SK-N-SH (cell line): Measurements from ENCODE around the gene CBFA2T3. TPM values are rescaled to one million over a fixed set of nuclear protein-coding genes. Genes with fewer than 3 reads are reported as not detected.

ENCODE experiments used
- CTCF ChIA-PET: fragments of 300-600, 350-600 bp; formaldehyde crosslinking; extraction: SDS; loops from one replicate; lab custom pipeline; 2021; lab: Yijun Ruan, JAX
- POLR2A ChIA-PET: fragments of 350-600 bp; sonication (Branson Sonifier 250); formaldehyde crosslinking; extraction: SDS; loops from one replicate; lab custom pipeline; 2020; ENCODE audit warnings: antibody characterized with exemption, inconsistent platforms; lab: Yijun Ruan, JAX
- DNase-seq: peaks from one replicate; pipeline ENCODE4 v3.0.0; 2012
- H2AFZ ChIP-seq: fragments of 200-600 bp; sonication (generic); 2 replicates; pipeline ENCODE4 v1.8.1; 2016; ENCODE audit warnings: antibody characterized with exemption, mild to moderate bottlenecking, low read depth
- H3F3A ChIP-seq: fragments of 200-600 bp; sonication (generic); replicated peaks from 2 replicates; pipeline ENCODE3; 2016; ENCODE audit warnings: antibody characterized with exemption, mild to moderate bottlenecking; ENCODE audit not compliant: insufficient read depth
- H3K27ac ChIP-seq, 2 experiments: fragments of 200-500 bp in 1 of 2; fragments of 200-600 bp in 1 of 2; sonication (Bioruptor generic) in 1 of 2; sonication (generic), shearing (Covaris generic) in 1 of 2; 2 replicates each; pipeline versions ENCODE4 v1.5.1 to v1.6.1; 2014 to 2016; ENCODE audit warnings: low read depth in 2 of 2, inconsistent platforms in 1 of 2, low read length in 1 of 2, mild to moderate bottlenecking in 1 of 2, mixed read lengths in 1 of 2
- H3K27me3 ChIP-seq: fragments of 200-600 bp; sonication (generic), shearing (Covaris generic); 2 replicates; pipeline ENCODE4 v1.6.1; 2016; ENCODE audit warnings: mixed run types; ENCODE audit not compliant: insufficient read depth
- H3K36me3 ChIP-seq, 2 experiments: fragments of 200-500 bp in 1 of 2; fragments of 200-600 bp in 1 of 2; sonication (Bioruptor generic) in 1 of 2; sonication (generic) in 1 of 2; replicated peaks in 1 of 2; 2 replicates each; pipeline versions ENCODE3 to v1.5.1; 2014 to 2016; ENCODE audit warnings: low read length in 1 of 2, mild to moderate bottlenecking in 1 of 2; ENCODE audit not compliant: insufficient read depth in 2 of 2, control insufficient read depth in 1 of 2
- H3K4me1 ChIP-seq, 2 experiments: fragments of 200-500 bp in 1 of 2; fragments of 200-600 bp in 1 of 2; sonication (Bioruptor generic) in 1 of 2; sonication (generic), shearing (Covaris generic) in 1 of 2; 2 replicates each; pipeline versions ENCODE4 v1.5.1 to v1.6.1; 2014 to 2016; ENCODE audit warnings: low read depth in 1 of 2, low read length in 1 of 2, mixed run types in 1 of 2; ENCODE audit not compliant: insufficient read depth in 2 of 2, control insufficient read depth in 1 of 2
- H3K4me2 ChIP-seq: fragments of 200-600 bp; sonication (generic), shearing (Covaris generic); 2 replicates; pipeline ENCODE4 v1.6.1; 2017; ENCODE audit warnings: mixed run types
- H3K4me3 ChIP-seq, 2 experiments: fragments of 200-500 bp in 1 of 2; fragments of 200-600 bp in 1 of 2; sonication (Bioruptor generic) in 1 of 2; sonication (generic), shearing (Covaris generic) in 1 of 2; 2 replicates each; pipeline versions ENCODE4 v1.5.1 to v1.8.1; 2014 to 2016; ENCODE audit warnings: low read depth in 2 of 2, inconsistent platforms in 1 of 2, low read length in 1 of 2, mild to moderate bottlenecking in 1 of 2, mixed read lengths in 1 of 2, moderate library complexity in 1 of 2
- H3K79me2 ChIP-seq: fragments of 200-600 bp; sonication (generic); 2 replicates; pipeline ENCODE4 v1.8.1; 2017; ENCODE audit warnings: mild to moderate bottlenecking; ENCODE audit not compliant: insufficient read depth
- H3K9ac ChIP-seq: fragments of 200-600 bp; sonication (generic); 2 replicates; pipeline ENCODE4 v1.6.1; 2017; ENCODE audit warnings: mixed run types
- H3K9me2 ChIP-seq: fragments of 200-600 bp; sonication (generic); 2 replicates; pipeline ENCODE4 v1.6.1; 2017; ENCODE audit warnings: mixed run types
- H3K9me3 ChIP-seq: fragments of 200-600 bp; sonication (generic); 2 replicates; pipeline ENCODE4 v1.6.1; 2017; ENCODE audit warnings: mixed run types, mild to moderate bottlenecking, moderate library complexity
- H4K20me1 ChIP-seq: fragments of 200-600 bp; sonication (generic); 2 replicates; pipeline ENCODE4 v1.6.1; 2017; ENCODE audit warnings: mild to moderate bottlenecking, mixed run types; ENCODE audit not compliant: insufficient read depth
- CHD2 ChIP-seq: fragments of 150-350 bp; IDR thresholded peaks from 2 replicates; pipeline ENCODE4 v1.6.1; 2018; ENCODE audit warnings: low read length; ENCODE audit not compliant: partially characterized antibody
- ELF1 ChIP-seq: IDR thresholded peaks from 2 replicates; pipeline ENCODE4 v1.4.0; 2012
- EZH2phosphoT487 ChIP-seq: fragments of 200-600 bp; sonication (generic); IDR thresholded peaks from 2 replicates; pipeline ENCODE4 v1.6.1; 2017; ENCODE audit warnings: low read depth, mixed run types, mild to moderate bottlenecking, antibody characterized with exemption, moderate library complexity, borderline replicate concordance
- FOSL2 ChIP-seq: IDR thresholded peaks from 2 replicates; pipeline ENCODE4 v1.4.0; 2012; ENCODE audit warnings: low read depth, mild to moderate bottlenecking, moderate library complexity, borderline replicate concordance
- FOXJ3 ChIP-seq: sonication (generic); formaldehyde crosslinking; IDR thresholded peaks from 2 replicates; pipeline ENCODE4 v1.5.1; 2020; ENCODE audit warnings: mild to moderate bottlenecking, missing genetic modification reagents
- FOXM1 ChIP-seq: IDR thresholded peaks from 2 replicates; pipeline ENCODE4 v1.4.0; 2012; ENCODE audit warnings: low read depth, mild to moderate bottlenecking
- GABPA ChIP-seq: IDR thresholded peaks from 2 replicates; pipeline ENCODE4 v1.4.0; 2012; ENCODE audit warnings: low read depth, mild to moderate bottlenecking
- MAX ChIP-seq: IDR thresholded peaks from 2 replicates; pipeline ENCODE4 v1.4.0; 2012; ENCODE audit warnings: low read depth
- MEF2A ChIP-seq: IDR thresholded peaks from 2 replicates; pipeline ENCODE4 v1.4.0; 2012; ENCODE audit warnings: low read depth, borderline replicate concordance
- MXI1 ChIP-seq: IDR thresholded peaks from 2 replicates; pipeline ENCODE4 v1.6.1; 2012; ENCODE audit warnings: mild to moderate bottlenecking, low read depth, low read length, improper control_type of control experiment
- NRF1 ChIP-seq: IDR thresholded peaks from 2 replicates; pipeline ENCODE4 v1.6.1; 2012; ENCODE audit warnings: low read depth, mild to moderate bottlenecking, low read length
- REST ChIP-seq: IDR thresholded peaks from 2 replicates; pipeline ENCODE4 v1.6.1; 2012; ENCODE audit warnings: mild to moderate bottlenecking, low read depth, low read length, moderate library complexity
- SIN3A ChIP-seq: IDR thresholded peaks from 2 replicates; pipeline ENCODE4 v1.6.1; 2012; ENCODE audit warnings: low read depth, mild to moderate bottlenecking, low read length, moderate library complexity, borderline replicate concordance
- USF2 ChIP-seq: fragments of 150-350 bp; IDR thresholded peaks from 2 replicates; pipeline ENCODE4 v1.6.1; 2017; ENCODE audit warnings: antibody characterized with exemption, low read length, low read depth, borderline replicate concordance
- ZBTB33 ChIP-seq: IDR thresholded peaks from 2 replicates; pipeline ENCODE4 v1.4.0; 2012; ENCODE audit warnings: low read depth, borderline replicate concordance
- WGBS: methylation state at CpG from one replicate; pipeline ENCODE4 v1.1.6; 2017; ENCODE audit warnings: low lambda C conversion rate; 5-methylcytosine and 5-hydroxymethylcytosine counted together
- polyA plus RNA-seq, 3 experiments: library from polyadenylated mRNA; depleted of rRNA; stranded (reverse); fragments of >200 nt; gene quantifications; 2 replicates each; pipeline ENCODE4 v1.2.3, GENCODE V29; 2012

The CBFA2T3 gene
- polyA plus RNA-seq, 1 of the 3 experiments (the other 2 are of a cell fraction), result not detected

GRCh38 chr16:88975511-88976061 is 1.4 kb downstream of the CBFA2T3 start:
- H3F3A ChIP-seq, result no peaks in the 10 kb centered on the region
- H3K36me3 ChIP-seq, result no peaks in the 10 kb centered on the region
- CTCF ChIA-PET, result no interaction called here
- H3K9ac ChIP-seq, result no peak overlapping the region
- H3K4me1 ChIP-seq, result no peaks in the 10 kb centered on the region; a peak in 1 of 4 replicates
- no peaks in the 10 kb centered on the region for H4K20me1 ChIP-seq
- H3K27ac ChIP-seq, result no peak overlapping the region
- DNase-seq, result no peak
- H3K4me2 ChIP-seq, result no peak overlapping the region
- no peak overlapping the region for H2AFZ ChIP-seq
- 29% methylated on average over 9 of the region's 25 CpGs for WGBS
- POLR2A ChIA-PET, result no interaction called here
- no peaks in the 10 kb centered on the region for H3K9me2 ChIP-seq
- peaks cover 18% of the 10 kb centered on the region; the same call in 1 of the 2 replicates for H3K27me3 ChIP-seq
- TF ChIP-seq ELF1, result no peak
- TF ChIP-seq, all 33 proteins: peak for 0
- Histone ChIP-seq H3K9me3 (no peaks in the 10 kb centered on the region), H3K4me3 (no peak overlapping the region), H3K79me2 (no peaks in the 10 kb centered on the region)

- Histone ChIP-seq H3K9ac (no peak overlapping the region), H3K4me3 (no peak overlapping the region), H3K27me3 (peaks cover 18% of the 10 kb centered on the region; the same call in 1 of the 2 replicates), H3K27ac (no peak overlapping the region), H3K4me1 (no peaks in the 10 kb centered on the region; a peak in 1 of 4 replicates), H3K4me2 (no peak overlapping the region), H3K9me3 (no peaks in the 10 kb centered on the region), H4K20me1 (no peaks in the 10 kb centered on the region), H2AFZ (no peak overlapping the region), H3K36me3 (no peaks in the 10 kb centered on the region), H3K9me2 (no peaks in the 10 kb centered on the region), H3F3A (no peaks in the 10 kb centered on the region), H3K79me2 (no peaks in the 10 kb centered on the region)
- no peak for DNase-seq
- ChIA-PET POLR2A (no interaction called here), CTCF (no interaction called here)
- no peak for TF ChIP-seq EZH2phosphoT487
- no peak for TF ChIP-seq MAX
- no peak for TF ChIP-seq NRF1
- TF ChIP-seq FOXJ3 (CRISPR knock-in tag), result no peak
- TF ChIP-seq MEF2A, result no peak
- no peak for TF ChIP-seq SIN3A
- no peak for TF ChIP-seq MXI1
- TF ChIP-seq CHD2, result no peak
- TF ChIP-seq GABPA, result no peak
- TF ChIP-seq USF2, result no peak
- TF ChIP-seq FOSL2, result no peak
- no peak for TF ChIP-seq FOXM1
- TF ChIP-seq ZBTB33, result no peak
- TF ChIP-seq REST, result no peak
- 17% methylated on average over 1 of the region's 3 CpGs for whole genome bisulfite sequencing
Observed at GRCh38 chr16:88974916-88975215, 2.1 kb downstream of the CBFA2T3 start.
